ENCODE data around the gene GDF2.

Gene GDF2

DNA sequence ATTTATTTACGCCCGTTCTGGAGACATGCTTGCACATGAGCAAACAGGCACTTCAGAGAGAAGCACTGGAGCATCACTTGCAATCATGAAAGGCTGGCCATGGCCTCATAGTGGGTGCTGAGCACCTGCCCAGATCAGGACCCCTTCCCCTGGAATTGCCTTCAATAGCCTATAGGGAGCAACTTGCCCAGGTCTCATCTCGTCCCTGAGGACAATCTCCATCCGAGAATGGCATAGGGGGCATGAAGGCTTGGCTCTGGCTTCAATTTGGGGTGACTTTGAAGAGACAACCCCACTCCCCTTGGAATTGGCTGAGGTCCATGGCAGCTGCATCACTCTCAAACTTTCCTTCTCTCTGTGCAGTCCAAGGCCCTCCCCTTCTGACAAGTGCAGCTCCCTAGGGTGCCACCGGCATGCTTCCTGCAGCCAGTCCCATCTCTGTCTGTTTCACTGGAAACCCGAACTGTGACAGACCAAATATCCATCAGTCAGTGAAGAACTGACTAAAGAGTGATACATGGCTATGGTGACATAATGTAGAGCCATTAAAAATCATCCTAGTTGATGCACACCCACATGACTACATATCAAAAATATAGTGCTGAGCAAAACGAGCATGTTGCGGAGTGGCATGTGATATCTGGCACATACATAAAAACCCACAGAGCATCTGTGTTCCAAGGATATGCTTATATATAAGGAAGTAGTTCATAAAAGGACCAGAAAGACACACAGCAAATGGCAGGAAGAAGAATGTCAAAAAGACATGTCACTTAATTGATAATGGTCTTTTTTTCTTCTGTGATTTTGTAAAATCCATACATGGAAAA lies 12.4 kb downstream of the GDF2 start:
- DNase-seq (ENCODE audit: low read depth) = no peak

DNA sequence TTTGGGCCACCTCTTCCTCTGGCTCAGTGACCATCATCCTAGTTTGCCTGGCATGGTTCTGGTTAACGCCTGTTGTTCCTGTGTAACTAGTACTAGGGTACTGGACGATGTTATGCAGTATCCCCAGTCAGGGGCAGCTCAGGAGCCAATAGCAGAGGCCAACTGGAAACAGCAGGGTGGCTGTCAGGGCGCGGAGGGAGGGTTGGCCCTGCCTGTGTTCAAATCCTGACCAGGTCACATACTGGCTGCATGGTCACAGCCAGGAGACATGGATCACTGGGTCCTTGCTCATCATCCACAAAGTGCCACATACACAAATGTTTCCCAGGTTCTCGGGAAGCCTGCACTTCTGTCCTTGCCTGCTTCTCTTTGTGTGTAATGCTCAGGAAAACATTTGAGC lies 13.7 kb downstream of the GDF2 start:
- DNase-seq (ENCODE audit: low read depth) = no peak

DNA sequence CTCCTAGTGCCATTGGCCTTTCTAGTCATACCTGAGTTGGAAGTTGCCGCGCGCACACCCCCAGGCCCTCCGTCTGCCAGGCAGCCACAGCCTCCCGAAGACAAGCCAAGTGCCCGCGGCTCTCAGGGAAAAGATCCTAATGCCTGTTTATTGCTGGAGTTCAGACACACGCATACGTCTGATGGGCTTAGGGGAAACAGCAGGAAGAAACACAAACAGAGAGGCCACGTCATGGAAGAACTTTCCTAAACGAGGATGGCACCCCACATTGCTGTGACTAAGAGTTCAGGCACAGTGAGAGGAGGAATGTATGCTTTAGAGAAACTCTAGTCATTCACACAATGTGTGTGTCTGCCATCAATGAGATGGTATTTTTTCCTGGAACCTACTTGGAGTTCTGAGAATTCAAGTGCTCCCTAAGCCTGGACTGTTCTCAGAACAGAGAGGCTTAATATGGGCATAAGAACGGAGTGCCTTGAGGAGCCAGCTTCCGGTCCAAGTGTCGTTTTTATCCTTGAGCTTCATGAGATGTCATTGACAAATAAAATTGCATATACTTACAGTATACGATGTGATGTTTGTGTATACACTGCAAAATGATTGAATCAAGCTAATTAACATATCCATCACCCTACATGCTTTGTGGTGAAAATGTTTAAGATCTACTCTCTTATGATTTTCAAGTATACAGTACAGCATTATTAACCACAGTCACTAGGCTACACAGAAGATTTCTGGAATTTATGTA lies 14.3 kb downstream of the GDF2 start:
- no peak for DNase-seq (ENCODE audit: low read depth)

DNA sequence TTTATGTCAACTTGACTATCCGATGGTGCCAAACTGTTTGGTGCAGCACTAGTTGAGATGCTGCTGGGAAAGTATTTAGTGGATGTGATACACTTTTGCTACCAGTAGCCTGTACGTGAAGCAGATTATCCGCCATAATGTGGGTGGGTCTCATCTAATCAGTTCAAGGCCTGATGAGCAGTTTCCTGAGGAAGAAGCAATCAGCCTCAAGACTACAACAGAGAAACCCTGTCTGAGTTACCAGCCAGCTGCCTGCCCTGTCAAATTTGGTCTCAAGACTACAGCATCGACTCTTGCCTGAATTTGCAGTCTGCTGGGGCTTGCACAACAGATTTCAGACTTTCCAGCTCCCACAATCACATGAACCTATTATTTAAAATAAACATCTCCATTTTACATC lies 15.1 kb downstream of the GDF2 start:
- DNase-seq (ENCODE audit: low read depth) = no peak

DNA sequence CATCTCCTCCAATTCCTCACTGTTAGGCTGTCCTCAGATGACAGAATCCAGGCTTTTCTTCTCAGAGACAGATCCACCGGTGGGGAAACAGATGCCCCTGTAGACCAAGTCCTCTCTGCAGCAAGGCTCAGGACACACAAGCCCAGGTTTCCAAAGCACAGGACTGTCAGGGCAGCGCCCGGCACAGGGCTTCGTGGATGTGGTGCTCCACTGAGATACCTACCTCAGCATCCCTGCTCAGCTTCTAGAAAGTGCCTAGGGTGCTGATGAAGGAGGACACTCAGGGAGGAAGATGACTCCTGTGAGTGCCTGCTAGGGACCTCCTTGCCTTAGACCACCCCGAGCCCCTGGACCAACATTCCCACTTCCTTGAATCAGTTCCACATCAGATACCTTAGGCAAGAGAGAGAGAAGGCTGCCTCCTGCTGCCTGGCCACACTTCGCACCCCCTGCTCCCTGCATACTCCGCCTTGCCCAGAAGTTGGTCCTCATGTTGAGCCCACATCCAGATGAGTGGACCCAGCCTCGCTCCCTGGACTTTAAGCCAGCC lies 17.0 kb downstream of the GDF2 start:
- DNase-seq (ENCODE audit: low read depth) = no peak

DNA sequence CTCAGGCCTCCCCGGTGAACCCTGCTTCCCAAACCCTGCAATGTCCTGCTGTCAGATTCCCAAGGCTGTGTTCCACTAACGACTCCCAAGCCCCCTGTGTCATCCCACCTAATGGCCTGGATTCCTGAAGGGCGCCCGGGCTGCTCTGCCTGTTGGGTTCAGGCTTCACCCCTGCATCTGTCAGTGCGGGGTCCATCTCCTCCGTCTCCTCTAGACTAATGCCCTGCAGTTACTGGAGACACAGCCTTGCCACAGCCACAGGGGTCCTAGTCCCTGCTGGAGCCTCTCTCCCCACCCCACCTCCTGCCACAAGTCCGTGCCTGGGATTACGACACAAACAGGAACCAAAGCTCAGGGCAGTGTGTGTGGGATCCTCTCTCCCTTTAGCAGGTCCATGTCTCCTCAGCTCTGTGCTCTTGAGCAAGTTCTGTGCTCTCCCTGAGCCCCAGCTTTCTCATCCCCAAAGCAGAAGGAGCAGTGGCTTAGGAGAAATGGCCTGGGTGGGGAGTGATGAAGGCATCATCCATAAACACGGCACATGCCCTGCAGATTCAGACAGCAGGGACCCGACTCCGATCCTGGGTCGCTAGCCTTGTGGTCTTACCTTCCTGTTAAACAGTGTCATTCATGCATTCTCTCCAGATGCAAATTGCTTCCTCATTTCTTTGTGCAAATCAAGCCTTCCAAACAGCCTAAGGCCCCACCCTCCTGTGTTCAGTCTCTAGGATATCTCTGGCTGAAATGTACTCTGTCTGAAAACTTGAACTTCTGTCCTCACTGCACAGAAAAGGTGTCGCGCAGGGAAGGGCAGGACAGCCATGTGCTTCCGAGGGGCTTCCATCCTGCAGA lies 17.7 kb downstream of the GDF2 start:
- DNase-seq (ENCODE audit: low read depth) = no peak

DNA sequence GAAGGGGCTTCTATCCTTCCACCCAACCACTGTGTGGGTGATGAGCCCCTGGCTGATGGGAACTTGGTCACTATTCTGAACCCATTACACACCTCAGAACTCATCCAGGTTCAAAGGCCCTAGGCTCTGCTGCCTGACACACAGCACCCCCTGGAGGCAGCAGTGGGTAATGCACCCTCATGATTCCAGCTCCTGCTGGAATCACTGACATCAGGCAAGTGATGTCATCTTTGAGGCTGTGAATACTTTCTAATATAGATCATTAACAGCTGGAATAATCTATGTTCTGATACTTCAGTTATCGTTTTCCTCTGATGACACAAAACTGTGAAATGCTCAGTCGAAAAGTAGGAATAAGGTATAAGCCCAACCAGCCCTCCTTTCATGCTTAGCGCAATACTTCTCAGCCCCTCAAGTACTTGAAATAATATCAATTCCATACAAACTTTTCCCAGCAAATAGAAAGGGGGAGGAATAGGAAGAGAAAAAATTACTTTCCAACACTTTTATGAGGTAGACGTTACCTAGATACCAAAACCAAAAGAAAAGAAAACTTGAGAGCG lies 18.4 kb downstream of the GDF2 start:
- DNase-seq (ENCODE audit: low read depth) = peak; percentile 45

DNA sequence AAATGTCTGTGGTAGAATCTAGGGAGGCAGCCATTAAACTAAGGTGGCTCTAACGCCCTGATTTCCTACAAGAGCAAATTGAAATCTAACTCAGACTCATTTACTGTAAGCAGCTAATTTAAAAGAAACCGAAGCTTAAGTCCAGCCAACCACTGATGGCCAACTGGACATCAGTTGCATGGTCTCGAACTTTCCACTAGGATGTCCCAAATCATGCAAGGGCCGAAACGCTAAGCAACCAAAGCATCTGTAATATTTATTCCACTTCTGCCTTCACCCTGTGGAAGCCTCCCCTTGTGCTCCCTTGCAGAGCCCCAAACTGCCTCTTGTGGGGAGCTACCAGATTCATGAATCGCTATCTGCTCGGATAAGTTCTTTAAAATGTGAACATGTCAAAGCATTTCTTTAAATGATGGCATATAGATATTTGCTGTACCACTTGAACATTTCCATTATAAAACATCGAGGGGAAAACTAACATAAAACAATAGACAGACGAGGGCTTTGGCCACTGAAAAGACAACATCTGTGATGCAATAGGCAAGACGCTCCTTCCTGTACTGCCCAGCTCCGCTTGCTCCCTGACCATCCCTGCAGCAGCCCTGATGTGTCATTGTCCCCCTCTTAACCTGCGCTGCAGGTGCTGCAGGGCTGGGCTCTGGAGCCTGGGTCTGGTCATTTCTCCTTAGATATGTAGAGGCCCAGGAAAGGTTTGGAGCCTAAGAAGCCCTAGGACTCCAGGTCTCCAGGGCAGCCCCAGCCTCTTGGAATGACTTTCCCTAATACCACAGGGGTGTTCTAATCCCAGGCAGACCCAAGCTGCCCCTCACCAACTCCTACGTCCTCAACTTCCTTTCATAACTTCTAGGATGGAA lies 23.0 kb downstream of the GDF2 start:
- no peak for DNase-seq (ENCODE audit: low read depth)

DNA sequence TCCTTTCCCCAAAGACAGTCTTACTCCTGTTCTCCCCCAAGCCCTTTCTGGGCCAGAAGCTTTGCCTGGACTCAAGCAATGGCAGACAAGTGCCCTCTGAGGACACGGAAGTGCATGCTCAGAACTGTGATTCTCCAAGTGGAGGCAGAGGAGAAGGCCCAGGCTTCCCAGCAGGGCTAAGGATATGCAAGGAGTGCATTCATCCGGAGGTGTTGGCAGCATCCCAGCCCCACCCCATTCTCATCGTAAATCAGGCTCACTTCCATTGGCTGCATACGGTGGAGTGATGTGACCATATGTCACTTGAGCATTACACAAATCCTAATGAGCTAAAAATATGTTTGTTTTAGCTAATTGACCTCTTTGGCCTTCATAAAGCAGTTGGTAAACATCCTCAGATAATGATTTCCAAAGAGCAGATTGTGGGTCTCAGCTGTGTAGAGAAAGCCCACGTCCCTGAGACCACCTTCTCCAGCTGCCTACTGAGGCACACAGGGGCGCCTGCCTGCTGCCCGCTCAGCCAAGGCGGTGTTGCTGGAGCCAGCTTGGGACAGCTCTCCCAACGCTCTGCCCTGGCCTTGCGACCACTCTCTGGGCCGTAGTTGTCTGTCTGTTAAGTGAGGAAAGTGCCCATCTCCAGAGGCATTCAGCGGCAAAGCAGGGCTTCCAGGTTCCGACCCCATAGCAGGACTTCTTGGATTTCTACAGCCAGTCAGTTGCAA lies 24.5 kb downstream of the GDF2 start:
- no peak for DNase-seq (ENCODE audit: low read depth)

- DNase-seq (ENCODE audit: low read depth) = no peak
Observed at GRCh38 chr10:47347303-47347675, 25.0 kb downstream of the GDF2 start.

DNA sequence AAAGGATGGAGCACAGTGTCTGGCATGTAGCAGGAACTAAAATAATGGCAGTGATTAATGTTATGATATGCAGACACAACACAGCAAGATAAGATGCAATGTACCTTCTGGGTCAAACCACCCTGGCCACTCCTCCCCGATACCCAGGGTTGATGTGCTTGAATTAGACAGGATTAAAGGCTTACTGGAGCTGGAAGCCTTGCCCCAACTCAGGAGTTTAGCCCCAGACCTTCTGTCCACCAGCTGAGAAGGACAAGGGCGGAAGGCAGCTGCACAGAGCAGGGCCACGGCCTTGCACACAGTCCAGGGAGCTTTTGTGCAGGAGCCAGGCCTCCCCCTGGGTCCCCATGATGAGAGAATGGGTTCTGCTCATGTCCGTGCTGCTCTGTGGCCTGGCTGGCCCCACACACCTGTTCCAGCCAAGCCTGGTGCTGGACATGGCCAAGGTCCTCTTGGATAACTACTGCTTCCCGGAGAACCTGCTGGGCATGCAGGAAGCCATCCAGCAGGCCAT lies 25.9 kb downstream of the GDF2 start, which contains the start of gene RBP3:
TSS of gene RBP3 (plus strand) at position 226 of the 514 bp plus-strand sequence. CDS start at position 348, 122 bp downstream.
- no peak for DNase-seq (ENCODE audit: low read depth)

DNA sequence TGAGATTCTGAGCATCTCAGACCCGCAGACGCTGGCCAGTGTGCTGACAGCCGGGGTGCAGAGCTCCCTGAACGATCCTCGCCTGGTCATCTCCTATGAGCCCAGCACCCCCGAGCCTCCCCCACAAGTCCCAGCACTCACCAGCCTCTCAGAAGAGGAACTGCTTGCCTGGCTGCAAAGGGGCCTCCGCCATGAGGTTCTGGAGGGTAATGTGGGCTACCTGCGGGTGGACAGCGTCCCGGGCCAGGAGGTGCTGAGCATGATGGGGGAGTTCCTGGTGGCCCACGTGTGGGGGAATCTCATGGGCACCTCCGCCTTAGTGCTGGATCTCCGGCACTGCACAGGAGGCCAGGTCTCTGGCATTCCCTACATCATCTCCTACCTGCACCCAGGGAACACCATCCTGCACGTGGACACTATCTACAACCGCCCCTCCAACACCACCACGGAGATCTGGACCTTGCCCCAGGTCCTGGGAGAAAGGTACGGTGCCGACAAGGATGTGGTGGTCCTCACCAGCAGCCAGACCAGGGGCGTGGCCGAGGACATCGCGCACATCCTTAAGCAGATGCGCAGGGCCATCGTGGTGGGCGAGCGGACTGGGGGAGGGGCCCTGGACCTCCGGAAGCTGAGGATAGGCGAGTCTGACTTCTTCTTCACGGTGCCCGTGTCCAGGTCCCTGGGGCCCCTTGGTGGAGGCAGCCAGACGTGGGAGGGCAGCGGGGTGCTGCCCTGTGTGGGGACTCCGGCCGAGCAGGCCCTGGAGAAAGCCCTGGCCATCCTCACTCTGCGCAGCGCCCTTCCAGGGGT lies 26.6 kb downstream of the GDF2 start:
- DNase-seq (ENCODE audit: low read depth) = no peak

DNA sequence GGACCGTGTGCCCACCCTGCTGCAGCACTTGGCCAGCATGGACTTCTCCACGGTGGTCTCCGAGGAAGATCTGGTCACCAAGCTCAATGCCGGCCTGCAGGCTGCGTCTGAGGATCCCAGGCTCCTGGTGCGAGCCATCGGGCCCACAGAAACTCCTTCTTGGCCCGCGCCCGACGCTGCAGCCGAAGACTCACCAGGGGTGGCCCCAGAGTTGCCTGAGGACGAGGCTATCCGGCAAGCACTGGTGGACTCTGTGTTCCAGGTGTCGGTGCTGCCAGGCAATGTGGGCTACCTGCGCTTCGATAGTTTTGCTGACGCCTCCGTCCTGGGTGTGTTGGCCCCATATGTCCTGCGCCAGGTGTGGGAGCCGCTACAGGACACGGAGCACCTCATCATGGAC lies 27.3 kb downstream of the GDF2 start:
- DNase-seq (ENCODE audit: low read depth) = no peak

GRCh38 chr10:47349941-47350371 lies 27.7 kb downstream of the GDF2 start:
- no peak for DNase-seq (ENCODE audit: low read depth)

- no peak for DNase-seq (ENCODE audit: low read depth)
Observed at GRCh38 chr10:47350671-47351640, 28.7 kb downstream of the GDF2 start.

- DNase-seq (ENCODE audit: low read depth) = no peak
Observed at GRCh38 chr10:47351899-47352815, 29.9 kb downstream of the GDF2 start.

- DNase-seq (ENCODE audit: low read depth) = no peak
Observed at GRCh38 chr10:47353351-47353750, 31.1 kb downstream of the GDF2 start.
